NK-92 (cell line): ENCODE data around the gene POM121C.
"Not testable (repeated sequence)": the region's sequence is repeated elsewhere in the genome, so short reads cannot be mapped to it uniquely, and the experiment has no call there.

ENCODE experiments used
- DNase-seq: peaks from one replicate; lab custom pipeline; 2025; ENCODE audit not compliant: unreplicated experiment; lab: John Stamatoyannopoulos, UW

POM121C gene

DNA sequence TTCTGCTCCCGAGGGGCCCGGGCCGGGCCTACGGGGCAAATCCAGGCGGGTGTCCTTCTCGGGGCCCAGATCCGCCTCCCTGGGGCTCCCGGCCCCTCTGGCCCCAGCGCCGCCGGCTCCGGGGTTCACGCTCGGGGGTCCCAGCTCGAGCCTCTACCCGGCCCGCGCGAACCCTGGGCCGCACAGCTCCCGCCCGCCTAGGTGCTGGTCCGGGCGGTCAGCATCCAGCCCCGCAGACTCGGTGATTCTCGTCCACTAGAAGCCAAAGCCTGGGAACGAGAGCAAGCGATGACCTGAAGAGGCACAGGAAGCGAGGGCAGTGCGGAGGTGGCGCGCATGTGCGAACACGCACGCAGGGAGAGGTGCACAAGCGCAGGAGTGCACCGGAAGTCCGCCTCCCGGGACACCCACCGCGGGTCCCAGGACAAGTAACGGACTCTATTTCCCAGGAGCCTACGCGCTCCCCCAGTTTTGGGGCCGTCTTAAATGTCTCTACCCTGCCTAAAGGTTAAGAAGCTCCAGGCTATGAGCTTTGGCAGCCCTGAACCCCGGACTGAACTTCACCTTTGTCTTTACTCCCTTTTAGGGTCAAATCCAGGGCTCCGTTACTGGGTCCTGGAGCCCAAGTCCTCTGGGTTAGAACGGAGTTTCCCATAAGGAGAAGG is at the start of gene POM121C:
Gene POM121C, minus strand, starts transcription at position 321 of the 665 bp plus-strand sequence. CDS start 44,803 bp downstream, outside the sequence.
- peak; percentile 41 for DNase-seq

DNA sequence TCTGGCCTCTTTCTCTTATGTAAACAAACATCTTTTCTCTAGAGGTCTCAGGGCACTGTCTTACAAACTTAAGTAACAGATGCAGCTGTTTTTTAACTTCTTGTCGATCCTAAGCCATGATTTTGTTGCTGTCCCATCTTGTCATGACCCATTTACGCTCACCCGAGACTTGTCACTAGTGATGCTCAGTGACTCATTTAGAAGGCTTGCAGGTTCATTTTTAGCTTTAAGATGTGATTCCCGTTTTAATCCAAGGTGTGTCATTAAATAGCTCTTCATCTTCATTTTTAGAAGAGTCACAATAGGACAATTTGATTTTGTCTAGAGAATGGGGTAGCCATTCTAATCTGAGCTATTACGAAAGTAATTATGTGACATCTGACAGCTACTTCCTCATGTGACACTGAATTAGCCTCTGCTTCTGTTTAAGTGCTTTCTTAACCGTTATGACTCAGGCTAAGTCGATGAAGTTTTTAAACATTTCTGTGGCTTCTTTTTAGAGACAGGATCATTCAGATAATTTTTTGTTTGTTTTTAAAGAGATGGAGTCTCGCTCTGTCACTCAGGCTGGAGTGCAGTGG is 48.7 kb upstream of the POM121C start:
- no peak for DNase-seq

DNA sequence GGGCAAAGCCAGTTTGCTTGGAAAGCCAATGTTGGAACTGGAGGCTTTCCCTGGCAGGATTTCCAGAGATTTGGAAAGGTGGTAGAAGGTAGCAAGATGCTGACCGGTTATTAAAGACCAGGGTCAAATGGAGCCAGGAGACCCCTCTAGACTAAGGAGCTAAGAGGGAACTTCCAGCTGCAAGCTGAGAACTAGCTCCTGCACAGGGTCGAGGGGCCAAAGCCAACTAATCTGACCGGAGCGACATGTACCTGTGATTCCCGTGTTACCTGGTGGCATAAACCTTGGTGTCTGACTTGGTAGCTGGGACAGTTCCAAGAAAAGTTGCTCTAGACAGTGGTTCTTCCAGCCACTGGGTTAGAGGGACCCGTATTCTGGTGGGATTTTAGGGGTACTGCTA is 47.8 kb upstream of the POM121C start:
- DNase-seq, result no peak

DNA sequence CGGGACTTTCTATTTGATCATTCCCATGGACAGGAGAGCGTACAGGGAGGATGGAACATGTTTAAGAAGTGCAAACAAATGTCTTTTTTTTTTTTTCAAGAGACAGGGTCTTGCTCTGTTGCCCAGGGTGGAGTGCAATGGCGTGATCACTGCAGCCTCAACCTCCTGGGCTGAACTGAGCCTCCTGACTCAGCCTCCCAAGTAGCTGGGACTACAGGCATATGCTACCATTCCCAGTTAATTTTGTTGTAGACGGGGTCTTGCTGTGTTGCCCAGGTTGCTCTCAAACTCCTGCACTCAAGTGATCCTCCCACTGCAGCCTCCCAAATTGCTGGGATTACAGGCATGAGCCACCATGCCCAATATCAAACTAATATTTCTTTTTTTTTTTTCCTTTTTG is 46.5 kb upstream of the POM121C start:
- no peak for DNase-seq

DNA sequence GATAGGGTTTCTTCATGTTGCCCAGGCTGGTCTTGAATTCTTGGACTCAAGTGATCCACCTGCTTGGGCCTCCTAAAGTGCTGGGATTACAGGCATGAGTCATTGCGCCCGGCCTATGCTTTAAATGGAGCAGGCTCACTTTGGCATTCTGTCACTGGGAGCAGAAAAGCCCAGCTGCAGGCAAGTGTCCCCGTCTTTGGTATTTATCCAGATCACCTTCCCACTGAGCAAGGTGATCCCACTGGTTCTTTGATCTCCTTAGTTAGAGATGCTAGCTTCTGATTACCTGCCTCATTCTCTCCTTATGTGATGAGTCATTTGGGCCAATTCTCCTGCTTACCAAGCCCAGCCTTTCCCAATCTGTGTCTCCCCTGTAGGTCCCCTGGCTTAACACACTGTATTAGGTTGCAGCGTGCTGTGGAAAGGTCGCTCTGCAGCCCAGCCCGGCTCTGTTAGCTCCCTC is 45.3 kb upstream of the POM121C start:
- no peak for DNase-seq

DNA sequence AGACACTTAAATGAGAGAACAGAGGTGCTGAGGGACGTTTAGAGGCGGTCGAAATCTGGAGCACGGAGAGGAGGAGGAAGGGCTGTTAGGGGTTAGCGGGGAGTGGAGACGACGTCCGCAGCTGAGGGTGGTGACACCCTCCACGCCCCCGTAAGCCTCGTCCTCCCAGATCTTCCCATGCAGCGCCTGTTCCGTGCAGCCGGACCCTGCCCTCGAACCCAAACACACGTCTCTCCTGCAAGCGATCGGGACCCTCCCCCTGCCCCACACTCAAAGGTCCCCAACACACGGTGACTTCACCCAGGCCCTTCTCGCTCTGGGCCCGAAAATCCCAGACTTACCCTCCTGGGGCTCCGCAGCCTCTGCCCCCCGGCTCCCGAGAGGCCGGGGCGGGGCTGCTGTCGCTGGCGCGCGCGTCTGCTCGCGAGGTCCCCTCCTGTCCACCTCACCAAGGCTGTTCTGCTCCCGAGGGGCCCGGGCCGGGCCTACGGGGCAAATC is 41.2 kb upstream of the POM121C start:
- not testable (repeated sequence) for DNase-seq

DNA sequence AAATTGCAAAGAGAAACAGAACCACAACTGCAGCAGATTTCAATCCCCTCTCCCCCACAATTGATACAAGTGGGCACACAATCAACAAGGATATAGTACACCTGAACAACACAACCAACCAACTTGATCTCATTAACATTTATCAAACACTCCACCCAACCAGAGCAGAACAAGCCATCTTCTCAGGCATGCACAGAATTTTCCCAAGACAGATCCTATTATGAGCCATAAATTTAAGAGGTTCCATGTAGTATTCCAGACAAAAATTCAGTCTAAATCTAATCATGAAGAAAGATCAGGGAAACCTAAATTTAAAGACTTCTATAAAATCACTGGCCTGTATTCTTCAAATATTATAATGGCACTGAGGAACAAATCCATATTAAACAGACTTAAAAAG is 35.6 kb upstream of the POM121C start:
- DNase-seq, result not testable (repeated sequence)

DNA sequence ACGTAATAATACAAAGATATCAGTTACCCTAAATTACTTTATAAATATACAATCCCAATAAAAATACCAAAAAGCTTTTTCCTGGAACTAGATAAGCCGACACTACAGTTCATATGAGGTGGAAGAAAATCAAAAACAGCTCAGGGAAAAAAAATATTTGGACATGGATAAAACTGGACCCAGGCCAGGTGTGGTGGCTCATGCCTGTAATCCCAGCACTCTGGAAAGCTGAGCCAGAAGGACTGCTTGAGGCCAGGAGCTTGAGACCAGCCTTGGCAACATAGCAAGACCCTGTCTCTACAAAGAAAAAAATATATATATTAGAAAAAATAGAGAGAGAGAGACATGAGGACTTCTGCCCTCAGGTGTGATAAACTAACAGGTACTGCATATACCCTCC is 32.7 kb upstream of the POM121C start:
- not testable (repeated sequence) for DNase-seq

DNA sequence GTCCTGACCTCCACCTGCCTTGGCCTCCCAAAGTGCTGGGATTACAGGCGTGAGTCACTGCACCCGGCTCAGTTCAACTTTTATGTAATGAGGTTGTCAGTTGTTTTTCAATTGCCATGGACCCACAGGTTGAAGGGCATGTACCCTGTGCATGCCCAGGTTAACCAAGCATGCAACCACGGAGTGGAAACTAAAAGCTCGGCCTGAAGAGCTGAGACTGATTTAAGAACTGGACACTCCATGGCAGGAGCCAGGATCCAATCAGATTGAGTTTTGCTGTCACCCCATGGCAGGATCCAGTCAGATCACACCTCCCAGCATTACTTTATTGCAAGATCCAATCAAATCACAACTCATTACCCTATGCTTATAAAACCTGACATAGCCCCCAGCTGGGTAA is 22.9 kb upstream of the POM121C start:
- DNase-seq, result not testable (repeated sequence)

DNA sequence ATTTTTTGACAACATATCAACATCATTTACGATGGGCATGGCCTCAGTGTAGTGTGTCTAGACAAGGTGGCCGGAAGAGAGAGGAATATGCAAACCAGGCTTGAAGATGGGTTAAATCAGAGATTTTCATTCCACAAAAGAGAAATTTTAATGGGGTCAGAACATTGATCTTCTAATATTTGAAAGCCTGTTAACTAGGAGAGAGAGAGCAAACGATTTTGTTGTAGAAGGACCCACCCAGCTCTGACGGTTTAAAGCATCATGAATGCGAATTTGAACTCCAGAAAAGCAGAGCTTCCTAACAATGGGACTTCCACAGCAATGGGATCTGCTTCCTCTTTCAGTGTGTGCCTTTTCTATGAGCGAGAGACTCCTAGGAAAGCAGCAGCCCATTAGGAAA is 5.9 kb upstream of the POM121C start, which contains the start of gene SPDYE5:
Gene SPDYE5, plus strand, starts transcription at position 301 of the 400 bp plus-strand sequence. CDS start 1,728 bp downstream, outside the sequence.
- DNase-seq, result not testable (repeated sequence)

DNA sequence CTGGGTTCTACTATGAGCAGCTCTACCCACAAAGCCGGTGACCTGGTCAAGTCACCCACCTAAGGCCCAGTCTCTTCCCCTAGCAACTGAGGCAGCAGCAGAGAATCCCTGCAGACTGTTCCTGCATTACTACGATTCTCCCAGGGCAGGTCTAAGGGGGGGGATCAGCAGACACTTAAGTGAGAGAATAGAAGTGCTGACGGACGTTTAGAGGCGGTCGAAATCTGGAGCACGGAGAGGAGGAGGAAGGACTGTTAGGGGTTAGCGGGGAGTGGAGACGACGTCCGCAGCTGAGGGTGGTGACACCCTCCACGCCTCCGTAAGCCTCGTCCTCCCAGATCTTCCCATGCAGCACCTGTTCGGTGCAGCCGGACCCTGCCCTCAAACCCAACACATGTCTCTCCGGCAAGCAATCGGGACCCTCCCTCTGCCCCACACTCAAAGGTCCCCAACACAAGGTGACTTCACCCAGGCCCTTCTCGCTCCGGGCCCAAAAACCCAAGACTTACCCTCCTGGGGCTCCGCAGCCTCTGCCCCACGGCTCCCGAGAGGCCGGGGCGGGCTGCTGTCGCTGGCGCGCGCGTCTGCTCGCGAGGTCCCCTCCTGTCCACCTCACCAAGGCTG is 632 bp downstream of the POM121C start:
- DNase-seq, result not testable (repeated sequence)

DNA sequence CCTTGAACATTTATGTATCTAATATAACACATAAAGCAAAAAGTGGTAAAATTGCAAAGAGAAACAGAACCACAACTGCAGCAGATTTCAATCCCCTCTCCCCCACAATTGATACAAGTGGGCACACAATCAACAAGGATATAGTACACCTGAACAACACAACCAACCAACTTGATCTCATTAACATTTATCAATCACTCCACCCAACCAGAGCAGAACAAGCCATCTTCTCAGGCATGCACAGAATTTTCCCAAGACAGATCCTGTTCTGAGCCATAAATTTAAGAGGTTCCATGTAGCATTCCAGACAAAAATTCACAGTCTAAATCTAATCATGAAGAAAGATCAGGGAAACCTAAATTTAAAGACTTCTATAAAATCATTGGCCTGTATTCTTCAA is 5.8 kb downstream of the POM121C start:
- not testable (repeated sequence) for DNase-seq

DNA sequence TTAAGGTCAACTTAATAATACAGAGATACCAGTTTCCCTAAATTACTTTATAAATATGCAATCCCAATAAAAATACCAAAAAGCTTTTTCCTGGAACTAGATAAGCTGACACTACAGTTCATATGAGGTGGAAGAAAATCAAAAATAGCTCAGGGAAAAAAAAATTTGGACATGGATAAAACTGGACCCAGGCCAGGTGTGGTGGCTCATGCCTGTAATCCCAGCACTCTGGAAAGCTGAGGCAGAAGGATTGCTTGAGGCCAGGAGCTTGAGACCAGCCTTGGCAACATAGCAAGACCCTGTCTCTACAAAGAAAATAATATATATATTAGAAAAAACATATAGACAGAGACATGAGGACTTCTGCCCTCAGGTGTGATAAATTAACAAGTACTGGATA is 8.6 kb downstream of the POM121C start:
- not testable (repeated sequence) for DNase-seq

DNA sequence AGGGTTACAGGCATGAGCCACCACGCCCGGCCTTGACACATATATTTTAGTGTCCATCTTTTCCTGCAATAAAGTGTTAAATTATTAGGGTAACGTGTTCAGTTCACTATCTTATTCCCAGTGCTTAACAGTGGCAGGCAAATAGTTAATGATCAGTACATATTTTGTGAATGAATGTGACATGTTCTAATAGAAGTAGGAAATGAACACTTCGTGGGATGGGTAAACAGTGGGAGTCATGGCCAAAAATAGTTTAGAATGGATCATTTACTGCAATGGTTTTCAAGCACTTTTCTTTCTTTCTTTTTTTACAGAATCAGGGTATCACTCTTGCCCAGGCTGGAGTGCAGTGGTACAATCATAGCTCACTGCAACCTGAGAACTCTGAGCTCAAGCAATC is 15.9 kb downstream of the POM121C start:
- DNase-seq, result not testable (repeated sequence)

DNA sequence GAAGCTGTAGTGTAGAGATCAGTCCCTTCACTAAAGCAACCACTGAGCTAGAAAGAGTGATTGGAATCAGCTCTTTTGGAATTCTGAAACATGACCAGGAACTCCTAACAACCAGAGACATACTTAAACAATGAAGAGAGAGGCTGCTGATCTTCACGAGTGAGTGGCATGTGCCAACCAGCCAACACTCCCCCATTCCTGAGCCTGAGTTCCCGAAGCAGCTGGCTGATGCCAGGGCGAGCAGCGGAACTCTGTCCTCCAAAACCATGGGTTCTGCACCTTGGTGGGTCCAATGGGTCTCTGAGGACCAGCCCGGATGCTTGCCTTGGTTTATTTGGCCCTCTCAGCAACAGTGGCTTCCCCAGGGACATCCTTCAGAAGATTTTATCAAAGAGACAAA is 25.6 kb downstream of the POM121C start:
- not testable (repeated sequence) for DNase-seq

DNA sequence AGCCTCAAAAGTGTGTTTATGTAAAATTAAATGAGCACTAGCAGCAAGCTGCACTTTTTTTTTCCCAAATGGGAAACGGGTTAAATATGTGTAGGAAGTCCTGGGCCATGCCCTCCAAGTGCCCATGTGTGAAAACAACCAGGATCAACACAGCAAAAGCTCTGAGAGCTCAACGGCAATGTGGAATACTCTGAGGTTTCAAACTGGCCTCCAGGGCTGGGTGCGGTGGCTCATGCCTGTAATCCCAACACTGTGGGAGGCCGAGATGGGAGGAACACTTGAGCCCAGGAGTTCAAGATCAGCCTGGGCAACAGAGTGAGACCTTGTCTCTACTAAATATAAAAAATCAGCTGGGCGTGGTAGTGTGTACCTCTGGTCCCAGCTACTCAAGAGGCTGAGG is 28.1 kb downstream of the POM121C start:
- DNase-seq, result not testable (repeated sequence)

DNA sequence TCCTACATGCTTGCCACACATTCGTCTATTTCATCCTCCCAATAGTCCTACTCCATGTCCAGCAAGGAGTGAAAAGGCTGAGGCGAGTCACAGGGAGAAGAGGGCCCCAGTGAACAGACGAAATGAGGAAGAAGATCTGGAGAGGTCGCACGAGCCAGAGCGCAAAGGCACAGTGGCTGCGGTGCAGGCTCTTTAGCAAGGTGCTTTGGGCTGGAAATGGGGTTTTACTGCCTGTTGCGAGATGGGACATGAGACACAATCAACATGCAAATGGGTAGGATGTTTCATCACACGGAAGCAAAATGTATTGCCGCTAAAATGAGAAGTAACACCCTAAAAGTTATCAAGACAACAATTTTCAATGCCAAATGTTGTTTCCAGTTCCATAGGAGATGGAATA is 29.7 kb downstream of the POM121C start:
- not testable (repeated sequence) for DNase-seq

DNA sequence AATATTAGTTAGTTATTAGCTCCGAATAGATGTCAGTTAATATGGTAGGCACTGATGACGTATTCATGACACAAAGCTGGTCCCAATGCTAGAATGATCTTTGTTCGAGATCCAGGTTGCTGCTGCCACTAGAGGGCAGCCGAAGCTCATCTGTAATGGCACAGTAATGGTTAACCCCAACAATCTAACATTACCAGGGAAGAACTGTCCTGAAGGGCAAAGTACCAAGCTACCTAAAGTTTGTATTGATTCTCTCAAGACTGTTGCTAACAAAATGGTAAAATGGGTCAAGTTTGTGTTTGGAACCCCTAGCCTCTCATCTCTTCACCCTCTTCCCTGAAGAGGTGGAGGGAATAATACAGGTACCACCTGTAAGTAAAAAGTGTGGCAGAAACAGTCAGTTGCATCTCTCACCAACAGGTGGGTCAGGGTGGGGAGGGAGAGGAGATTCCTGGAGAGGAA is 33.6 kb downstream of the POM121C start:
- DNase-seq, result not testable (repeated sequence)

DNA sequence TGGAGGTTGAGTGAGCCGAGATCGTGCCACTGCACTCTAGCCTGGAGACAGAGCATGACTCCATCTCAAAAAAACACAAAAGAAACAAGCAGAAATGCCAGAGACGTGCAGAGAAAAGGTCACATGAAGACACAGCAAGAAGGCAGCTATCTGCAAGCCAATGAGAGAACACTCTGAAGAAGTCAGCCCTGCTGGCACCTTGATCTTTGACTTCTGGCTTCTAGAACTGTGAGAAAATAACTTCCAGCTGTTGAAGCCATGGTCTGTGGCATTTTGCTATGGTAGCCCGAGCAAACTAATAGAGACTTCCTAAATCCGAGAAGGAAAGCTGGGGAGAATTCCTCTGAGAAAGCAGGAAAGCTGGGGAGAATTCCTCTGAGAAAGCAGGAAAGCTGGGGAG is 36.2 kb downstream of the POM121C start:
- not testable (repeated sequence) for DNase-seq

DNA sequence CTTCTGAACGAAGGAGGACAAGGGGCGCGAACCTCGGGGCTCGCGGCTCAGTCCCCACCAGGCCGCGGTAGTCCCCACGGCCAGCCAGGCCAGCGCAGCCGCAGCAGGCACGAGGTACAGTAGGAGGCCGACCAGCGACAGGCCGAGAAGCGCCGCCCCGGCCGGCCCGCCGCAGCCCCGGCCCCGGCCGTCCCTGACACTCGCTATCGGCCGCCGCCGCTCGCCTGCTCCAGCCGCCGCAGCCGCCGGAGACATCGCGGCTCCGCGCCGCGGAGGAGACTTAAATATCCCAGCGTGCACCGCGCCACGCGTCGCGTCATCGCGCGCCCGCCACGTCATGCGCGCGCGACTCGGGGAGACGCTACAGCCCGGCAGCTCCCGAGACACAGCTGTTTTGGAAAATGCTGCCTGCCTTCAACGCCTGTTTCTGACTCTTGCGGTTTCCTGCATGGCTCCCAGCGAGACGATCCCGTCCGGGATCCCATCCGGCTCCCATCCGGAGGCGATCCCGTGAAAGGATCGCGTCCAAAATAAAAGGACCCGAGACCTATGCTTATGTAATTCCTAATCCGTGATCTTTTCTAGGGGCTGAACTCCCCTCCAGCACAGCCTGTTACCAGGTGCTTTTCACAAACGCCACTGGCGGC is 43.5 kb downstream of the POM121C start:
- not testable (repeated sequence) for DNase-seq

DNA sequence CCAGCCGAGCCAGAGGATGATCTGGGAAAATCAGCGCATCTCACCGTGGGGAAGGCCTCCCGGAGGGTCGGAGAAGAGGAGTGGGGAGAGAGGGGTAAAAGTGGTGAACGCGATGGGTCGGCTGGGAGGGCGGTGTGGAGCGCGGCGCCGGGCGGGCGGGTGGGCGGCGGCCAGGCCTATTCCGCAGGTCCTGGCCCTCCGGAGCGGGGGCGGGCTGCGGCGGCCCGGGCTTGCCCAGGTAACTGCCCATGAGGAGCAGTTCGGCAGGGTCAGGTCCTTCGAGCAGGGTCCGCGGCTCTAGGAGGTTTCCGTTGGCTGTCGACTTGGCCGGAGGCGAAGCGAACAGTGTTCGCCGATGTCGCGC is 44.0 kb downstream of the POM121C start:
- not testable (repeated sequence) for DNase-seq
